Ishikawa (cell line): ENCODE data around the gene TOMM70.

Experiments used
- CEBPB ChIP-seq: IDR thresholded peaks from 2 replicates; pipeline ENCODE4 v1.6.1; 2012
- CREB1 ChIP-seq: IDR thresholded peaks from 2 replicates; pipeline ENCODE4 v1.6.1; 2012; ENCODE audit warnings: low read depth
- EGR1 ChIP-seq: IDR thresholded peaks from 2 replicates; pipeline ENCODE4 v1.6.1; 2012
- EP300 ChIP-seq: IDR thresholded peaks from 2 replicates; pipeline ENCODE4 v1.6.1; 2012; ENCODE audit warnings: borderline replicate concordance
- FOXM1 ChIP-seq: IDR thresholded peaks from 2 replicates; pipeline ENCODE4 v1.6.1; 2012; ENCODE audit warnings: low read depth, borderline replicate concordance
- MAX ChIP-seq: IDR thresholded peaks from 2 replicates; pipeline ENCODE4 v1.6.1; 2012
- NFIC ChIP-seq: IDR thresholded peaks from 2 replicates; pipeline ENCODE4 v1.6.1; 2012
- RAD21 ChIP-seq: IDR thresholded peaks from 2 replicates; pipeline ENCODE4 v1.6.1; 2012; ENCODE audit warnings: low read depth
- REST ChIP-seq: IDR thresholded peaks from 2 replicates; pipeline ENCODE4 v1.6.1; 2012; ENCODE audit warnings: low read depth, mild to moderate bottlenecking
- TAF1 ChIP-seq: IDR thresholded peaks from 2 replicates; pipeline ENCODE4 v1.6.1; 2012; ENCODE audit warnings: low read depth, mild to moderate bottlenecking
- TCF12 ChIP-seq: IDR thresholded peaks from 2 replicates; pipeline ENCODE4 v1.6.1; 2012; ENCODE audit warnings: low read depth
- TEAD4 ChIP-seq: IDR thresholded peaks from 2 replicates; pipeline ENCODE4 v1.6.1; 2012
- USF1 ChIP-seq: IDR thresholded peaks from 2 replicates; pipeline ENCODE4 v1.6.1; 2012
- YY1 ChIP-seq: IDR thresholded peaks from 2 replicates; pipeline ENCODE4 v1.6.1; 2012; ENCODE audit warnings: low read depth
- ZBTB7A ChIP-seq: IDR thresholded peaks from 2 replicates; pipeline ENCODE4 v1.6.1; 2012; ENCODE audit warnings: low read depth

The TOMM70 gene

DNA sequence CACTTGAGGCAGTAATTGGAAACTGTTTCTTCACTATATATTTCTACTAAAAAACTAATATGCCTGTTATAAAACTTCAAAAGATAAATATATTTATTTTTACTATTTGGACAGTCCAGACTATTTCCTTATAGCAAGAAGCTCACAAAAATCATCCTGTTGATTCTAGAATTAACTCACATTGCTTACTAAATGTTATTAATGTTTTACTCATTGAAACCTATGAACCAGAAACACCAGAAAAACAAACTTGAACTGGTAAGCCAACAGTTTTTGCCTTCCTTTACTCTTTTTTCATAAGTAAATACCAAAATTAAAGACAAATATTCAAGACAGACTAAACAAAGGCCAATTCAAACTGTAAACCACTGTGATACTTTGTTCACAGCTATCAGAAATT is 26.4 kb downstream of the TOMM70 start:
- no peak for TF ChIP-seq YY1
- TF ChIP-seq CEBPB: no peak
- TF ChIP-seq TCF12: no peak
- no peak for TF ChIP-seq MAX
- no peak for TF ChIP-seq CREB1
- no peak for TF ChIP-seq TEAD4

DNA sequence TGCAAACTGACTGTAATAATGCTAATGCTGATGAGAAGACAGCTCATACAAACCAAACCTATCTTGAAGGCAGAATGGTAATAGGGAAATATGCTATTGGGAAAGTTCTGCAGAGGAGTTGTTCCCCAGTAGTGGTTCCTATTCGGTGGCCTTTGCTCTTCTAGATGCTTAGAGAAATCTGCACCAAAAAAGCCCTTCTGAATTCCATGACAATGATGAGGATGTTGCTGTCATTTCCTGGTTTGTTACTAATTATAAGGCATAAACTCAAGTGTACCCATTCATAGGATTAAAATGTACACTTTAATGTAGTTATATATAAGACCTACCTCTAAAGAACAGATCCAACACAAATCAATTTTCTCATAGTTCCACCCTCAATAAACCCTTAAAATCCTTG is 30.1 kb downstream of the TOMM70 start:
- no peak for TF ChIP-seq TEAD4

DNA sequence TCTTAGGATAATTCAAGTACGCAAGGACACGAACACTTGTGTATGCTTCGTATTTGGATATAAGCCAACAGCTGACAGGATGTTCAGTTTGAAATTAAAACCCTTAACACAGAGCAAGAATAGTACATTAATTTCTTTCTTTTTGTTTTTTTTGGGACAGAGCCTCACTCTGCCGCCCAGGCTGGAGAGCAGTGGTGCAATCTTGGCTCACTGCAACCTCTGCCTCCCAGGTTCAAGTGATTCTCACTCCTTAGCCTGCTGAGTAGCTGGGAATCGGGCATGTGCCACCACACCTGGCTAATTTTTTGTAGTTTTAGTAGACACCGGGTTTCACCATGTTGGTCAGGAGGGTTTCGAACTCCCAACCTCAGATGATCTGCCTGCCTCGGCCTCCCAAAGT is 32.4 kb downstream of the TOMM70 start:
- TF ChIP-seq CREB1 (no peak), REST (no peak), MAX (no peak), USF1 (no peak), FOXM1 (no peak), NFIC (no peak)

DNA sequence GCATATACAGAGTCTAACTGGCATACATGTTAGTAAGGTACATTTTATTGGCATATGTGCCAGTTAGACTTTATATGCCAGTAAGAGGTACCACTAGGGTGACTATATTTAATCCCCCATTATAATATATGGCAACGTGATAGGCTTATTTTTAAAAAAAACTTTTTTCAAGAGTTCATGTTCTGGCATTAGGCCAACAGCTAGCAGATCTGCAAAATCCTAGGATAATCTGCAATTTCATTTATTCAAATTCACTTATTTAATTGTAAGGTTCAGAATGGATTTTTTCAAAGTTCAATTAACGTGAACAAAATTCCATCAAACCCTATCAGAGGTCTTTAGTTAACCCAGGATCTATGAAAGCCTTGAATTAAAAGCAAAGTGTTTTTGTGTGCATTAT is 34.5 kb downstream of the TOMM70 start:
- no peak for TF ChIP-seq YY1
- TF ChIP-seq EGR1: no peak
- no peak for TF ChIP-seq CREB1
- no peak for TF ChIP-seq TEAD4
- no peak for TF ChIP-seq TCF12
- no peak for TF ChIP-seq RAD21
- no peak for TF ChIP-seq CEBPB
- TF ChIP-seq MAX: no peak
- no peak for TF ChIP-seq FOXM1
- TF ChIP-seq EP300: no peak
- no peak for TF ChIP-seq NFIC
- no peak for TF ChIP-seq USF1

DNA sequence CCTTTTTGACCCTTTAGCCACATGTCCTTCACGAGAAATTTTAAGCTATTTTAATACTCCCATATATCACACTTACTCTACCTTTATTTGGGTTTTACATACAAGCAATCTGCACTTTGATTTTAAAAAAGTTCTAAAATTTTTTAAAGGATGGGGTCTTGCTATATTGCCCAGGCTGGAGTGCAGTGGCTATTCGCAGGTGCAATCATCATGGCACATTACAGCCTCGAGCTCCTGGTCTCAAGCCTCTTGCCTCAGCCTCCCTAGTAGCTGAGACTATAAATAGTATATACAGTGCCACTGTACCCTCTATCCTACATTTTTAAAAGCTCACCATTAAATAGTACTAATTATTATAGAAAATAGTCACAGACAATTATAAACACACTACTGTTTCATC is 36.5 kb downstream of the TOMM70 start:
- no peak for TF ChIP-seq TEAD4
- no peak for TF ChIP-seq YY1
- no peak for TF ChIP-seq MAX
- no peak for TF ChIP-seq FOXM1
- TF ChIP-seq USF1: no peak
- TF ChIP-seq EGR1: no peak
- no peak for TF ChIP-seq REST
- no peak for TF ChIP-seq ZBTB7A
- no peak for TF ChIP-seq NFIC
- no peak for TF ChIP-seq EP300
- TF ChIP-seq TAF1: no peak
- no peak for TF ChIP-seq CEBPB
- TF ChIP-seq CREB1: no peak
- TF ChIP-seq TCF12: no peak
- no peak for TF ChIP-seq RAD21

DNA sequence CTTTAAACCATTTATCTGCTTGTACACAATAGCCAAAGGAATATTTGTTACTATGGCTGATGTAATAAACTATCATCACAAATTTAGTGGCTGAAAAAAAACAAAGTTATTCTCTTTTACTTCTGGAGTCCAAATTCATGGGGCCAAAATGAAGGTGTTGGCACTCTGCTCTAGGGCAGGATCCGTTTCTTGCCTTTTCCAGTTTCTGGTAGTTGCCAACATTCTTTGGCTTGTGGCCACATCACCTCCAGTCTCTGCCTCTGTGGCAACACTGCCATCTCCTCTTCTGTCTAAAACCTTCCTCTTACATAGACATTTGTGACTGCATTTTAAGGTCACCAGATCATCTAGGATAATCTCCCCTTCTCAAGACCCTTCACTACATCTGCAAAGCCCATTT is 39.0 kb downstream of the TOMM70 start:
- TF ChIP-seq TAF1: no peak
- no peak for TF ChIP-seq MAX
- no peak for TF ChIP-seq EGR1
- TF ChIP-seq YY1: no peak
- TF ChIP-seq RAD21: no peak
- no peak for TF ChIP-seq TEAD4
- no peak for TF ChIP-seq EP300
- no peak for TF ChIP-seq TCF12
- no peak for TF ChIP-seq NFIC
- TF ChIP-seq CEBPB: no peak
- no peak for TF ChIP-seq ZBTB7A
- TF ChIP-seq REST: no peak
- TF ChIP-seq FOXM1: no peak
- TF ChIP-seq USF1: no peak
- no peak for TF ChIP-seq CREB1
